GM21367 (cell line): ENCODE results near the gene LONRF2.
A peak's percentile ranks its signal among the peaks of the same experiment; 100 is the strongest.

ENCODE experiments used
- ATAC-seq: cut with Tn5 transposase; IDR thresholded peaks from one replicate; pipeline ENCODE4 v1.9.1; 2021; ENCODE audit not compliant: unreplicated experiment

LONRF2 gene

DNA sequence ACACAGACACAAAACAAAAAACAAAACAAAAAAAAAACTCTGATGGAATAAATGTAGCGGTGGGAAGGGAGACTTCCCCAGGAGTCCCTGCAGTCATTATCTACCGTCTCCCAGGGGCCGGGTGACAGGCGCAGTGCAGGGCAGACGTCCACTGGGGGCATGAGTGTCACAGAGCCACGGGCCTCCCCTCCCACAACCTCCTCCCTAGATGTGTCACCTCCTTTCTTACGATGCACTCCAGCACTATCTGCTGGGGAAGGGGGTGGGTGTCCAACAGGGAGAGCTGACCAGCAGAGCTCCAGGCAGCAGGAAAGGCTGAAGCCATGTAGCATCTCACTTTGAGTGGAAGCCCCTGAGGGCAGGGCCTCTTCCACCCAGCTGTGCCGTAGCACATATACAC, 84.5 kb downstream of the LONRF2 start:
- no peak for ATAC-seq

DNA sequence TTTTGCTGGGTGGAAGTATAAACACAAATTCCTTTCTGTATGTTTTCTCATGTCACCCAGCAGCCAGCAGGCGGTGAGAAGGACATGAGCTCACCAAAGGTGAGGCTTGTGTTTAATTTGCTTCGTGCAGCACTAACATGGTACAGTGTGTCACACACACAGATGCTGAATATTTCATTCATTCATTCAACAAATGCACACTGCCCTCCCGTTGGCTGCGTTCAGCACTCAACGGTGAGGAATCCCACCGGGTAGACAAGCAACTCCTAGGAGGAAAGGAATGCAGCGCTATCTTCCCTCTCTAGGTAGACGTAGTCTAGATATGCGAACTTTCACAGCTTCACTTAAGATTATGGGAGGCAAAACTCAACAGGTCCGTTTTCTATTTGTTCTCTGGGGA, 85.1 kb downstream of the LONRF2 start:
- ATAC-seq = no peak

DNA sequence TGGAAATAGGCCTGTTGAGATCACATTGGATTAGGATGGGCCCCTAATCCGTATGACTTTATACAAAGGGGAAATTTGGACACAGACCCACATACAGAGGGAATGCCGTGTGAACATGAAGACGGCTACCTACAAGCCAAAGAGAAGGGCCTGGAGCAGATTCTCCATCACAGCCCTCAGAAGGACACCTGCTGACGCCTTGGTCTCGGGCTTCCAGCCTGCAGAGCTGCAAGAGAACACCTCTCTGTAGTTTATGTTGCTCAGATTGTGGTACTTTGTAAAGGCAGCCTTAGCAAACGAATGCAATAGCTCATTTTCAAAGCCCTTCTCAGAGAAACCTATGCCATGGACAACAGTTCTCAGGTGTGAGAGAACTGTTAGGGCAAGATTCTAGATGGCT, 86.1 kb downstream of the LONRF2 start:
- no peak for ATAC-seq

DNA sequence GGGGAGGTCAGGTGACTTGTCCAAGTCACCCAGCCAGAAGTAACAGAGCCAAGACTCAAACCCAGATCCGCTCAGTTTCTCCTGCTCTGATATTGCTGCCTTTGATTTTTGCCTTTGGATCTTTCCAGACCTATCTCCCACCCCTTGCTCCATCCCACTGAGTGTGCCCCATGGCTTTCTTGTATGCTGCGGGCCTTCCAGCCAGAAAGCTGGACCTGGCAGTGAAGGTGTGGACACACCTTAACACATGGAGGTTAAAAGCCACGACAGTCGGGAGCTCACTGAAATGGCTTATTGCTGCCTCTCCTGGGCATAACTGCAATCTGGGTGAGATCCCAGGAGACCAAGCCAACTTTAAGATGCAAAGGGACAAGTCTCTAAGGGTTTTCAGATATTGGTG, 86.7 kb downstream of the LONRF2 start:
- ATAC-seq = no peak

DNA sequence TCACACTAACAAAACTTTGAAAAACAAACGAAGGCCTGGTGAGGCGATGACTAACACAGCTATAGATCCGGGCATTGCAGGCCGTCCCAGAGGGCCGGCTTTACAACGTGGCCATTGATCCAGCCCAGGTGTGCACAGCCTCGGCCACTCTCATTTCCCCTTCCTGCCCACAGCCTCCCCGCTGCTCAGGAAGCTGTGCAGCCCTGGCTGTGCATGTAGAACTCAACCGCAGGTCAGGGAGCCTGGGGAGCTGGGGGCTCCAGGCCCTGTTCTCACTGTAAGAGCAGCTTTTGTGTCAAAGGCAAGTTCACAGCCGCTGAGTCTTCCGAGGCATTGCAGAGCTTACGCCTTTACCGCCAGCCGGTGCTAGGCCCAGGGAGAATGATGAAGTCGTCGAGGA, 87.2 kb downstream of the LONRF2 start:
- peak; percentile 90 for ATAC-seq

DNA sequence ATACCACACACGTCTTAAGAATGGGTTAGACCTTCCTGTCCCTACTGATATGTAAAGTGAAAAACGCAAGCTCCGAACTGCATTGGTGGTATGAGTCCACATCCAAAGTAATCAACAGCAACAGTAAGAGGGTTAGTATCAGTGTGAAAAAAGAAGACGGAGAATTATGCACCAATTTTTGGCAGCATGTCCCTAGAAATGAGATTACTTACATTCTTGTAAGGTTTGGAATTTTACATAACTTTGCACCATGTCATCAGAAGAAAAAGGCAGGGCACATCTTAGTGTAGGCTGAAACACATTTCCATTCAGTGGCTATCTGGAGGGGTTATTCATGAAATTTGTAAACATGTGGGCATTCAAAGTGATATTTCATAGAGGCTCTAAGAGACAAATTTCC, 88.2 kb downstream of the LONRF2 start:
- ATAC-seq = no peak

DNA sequence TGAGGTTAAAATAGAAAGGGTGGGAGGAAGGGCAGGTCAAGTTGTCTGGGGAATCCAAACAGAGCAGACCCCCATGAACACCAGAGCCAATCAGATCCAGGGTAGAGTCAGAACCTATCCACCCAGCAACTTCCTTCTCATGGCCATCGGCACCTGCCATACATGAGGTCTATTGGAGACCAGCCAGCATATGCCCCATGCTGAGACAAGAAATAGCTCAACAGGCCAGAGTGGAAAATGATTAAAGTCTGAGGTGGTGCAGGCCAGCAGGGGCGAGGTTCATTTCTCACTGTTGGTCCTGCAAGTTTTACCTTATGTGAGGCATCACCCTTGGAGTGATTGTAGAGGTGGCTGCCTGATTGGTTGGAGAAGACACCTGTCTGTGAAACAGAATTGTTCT, 89.2 kb downstream of the LONRF2 start:
- ATAC-seq = no peak

DNA sequence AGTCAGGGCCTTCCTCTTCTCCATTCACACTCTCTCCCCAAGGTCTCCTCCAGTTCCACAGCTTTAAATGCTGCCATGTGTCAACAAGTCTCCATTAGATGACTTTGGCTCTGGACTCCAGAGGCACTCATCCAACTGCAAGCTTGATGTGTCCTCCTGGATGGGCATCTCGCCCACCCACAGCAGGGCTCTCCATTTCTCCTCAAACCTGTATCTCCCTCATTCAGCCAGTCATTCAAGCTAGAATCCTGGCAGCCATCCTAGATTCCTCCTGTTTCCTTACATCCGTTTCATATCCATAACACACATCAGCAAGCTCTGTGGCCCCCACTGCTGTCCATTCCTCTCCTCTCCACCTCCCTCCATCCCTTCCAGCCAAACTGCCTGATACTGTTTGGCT, 91.5 kb downstream of the LONRF2 start:
- ATAC-seq = no peak

DNA sequence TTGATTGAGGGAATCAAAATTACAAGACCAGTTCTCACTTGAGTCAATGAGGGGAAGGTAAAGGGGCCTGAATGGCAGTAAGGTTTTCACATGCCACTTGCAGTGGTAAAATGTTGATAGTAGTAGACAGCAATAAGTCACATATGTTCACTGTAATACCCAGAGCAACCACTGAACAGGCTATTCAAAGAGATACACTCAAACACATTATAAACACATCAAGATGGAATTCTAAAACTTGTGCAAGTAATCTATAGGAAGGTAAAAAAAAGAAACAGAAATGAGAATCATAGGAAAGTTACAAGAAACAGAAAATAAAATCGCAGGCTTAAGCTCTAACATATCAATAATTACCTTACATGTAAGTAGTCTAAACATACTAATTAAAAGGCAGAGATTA, 93.3 kb downstream of the LONRF2 start:
- ATAC-seq = no peak

DNA sequence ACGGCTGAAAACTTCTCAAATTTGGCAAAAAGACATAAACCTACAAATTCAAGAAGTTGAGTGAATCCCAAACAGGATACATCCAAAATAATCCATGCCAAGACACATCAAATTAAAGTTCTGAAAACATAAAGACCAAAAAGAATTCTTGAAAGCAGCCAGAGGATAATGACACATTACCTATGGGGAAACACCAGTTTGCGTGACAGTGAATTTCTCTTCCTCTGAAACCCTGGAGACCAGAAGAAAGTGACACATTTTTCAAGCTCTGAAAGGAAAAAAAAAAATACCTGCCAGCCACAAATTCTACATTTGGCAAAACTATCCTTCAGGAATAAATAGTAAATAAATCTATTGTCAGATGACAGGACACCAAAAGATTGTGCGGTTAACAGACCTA, 93.9 kb downstream of the LONRF2 start:
- ATAC-seq = no peak

DNA sequence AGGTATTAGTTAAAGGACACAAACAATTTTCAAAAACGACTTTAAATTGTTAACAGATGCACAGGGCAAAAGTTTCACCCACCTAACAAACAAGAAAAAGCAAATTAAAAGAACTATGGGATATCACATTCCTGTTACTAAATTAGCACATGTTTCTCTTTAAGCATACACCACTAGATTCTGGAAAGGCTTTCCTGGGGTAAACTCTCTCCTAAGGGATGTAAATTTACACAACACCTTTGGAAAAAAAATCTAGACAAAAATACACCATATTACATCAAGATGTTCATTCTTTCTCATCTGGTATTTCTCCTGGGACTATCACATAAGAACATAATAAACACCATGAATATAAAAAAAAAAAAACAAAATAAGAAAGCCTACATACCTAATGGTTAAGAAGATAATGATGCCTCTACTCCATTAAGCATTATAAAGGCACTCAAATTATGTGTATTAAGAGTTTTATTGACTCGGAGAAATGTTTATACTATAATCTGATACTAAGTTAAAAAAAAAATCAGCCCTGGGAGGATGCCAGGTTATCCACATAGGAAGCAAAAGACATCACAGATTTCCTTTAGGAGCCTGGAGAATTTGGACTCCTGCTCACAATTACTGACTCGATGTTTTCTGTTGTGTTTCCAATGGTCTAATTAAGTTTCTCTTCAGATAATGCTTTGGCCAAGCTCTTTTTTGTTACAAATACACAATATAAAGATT, 97.2 kb downstream of the LONRF2 start:
- ATAC-seq = no peak

DNA sequence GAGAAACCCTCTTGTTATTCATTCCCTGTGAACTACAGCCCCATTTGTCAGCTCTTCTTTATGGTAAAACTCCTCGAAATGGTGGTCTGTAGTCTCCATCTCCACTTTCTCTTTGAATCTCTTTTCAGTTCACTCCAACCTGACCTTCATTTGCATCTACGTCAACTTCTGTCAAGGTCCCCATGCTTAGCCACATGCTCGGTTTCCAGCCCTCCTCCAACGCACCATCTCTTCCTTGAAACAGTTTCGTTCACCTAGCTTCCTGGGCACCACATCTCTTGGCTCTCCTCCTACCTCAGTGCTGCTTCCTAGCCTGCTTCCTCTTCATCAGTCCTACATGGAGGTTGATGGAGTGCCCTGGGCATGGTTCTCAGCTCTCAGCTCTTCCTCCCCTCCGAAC, 98.8 kb downstream of the LONRF2 start:
- no peak for ATAC-seq
